B cell (primary cell): ENCODE data around the gene NCS1.

Experiments used
- CTCF ChIP-seq: fragments of 200-600 bp; IDR thresholded peaks from one replicate; pipeline ENCODE4 v1.8.0; 2022; ENCODE audit warnings: antibody characterized with exemption, mild to moderate bottlenecking
- EZH2 ChIP-seq: IDR thresholded peaks from 2 replicates; pipeline ENCODE4 v1.6.1; 2012; ENCODE audit warnings: borderline replicate concordance, low read depth, mild to moderate bottlenecking, moderate library complexity, low read length; ENCODE audit not compliant: insufficient read depth, poor library complexity, severe bottlenecking

- TF ChIP-seq CTCF (no peak), EZH2 (no peak)
Measured at GRCh38 chr9:130285271-130285670, 113.1 kb downstream of the NCS1 start.
